ENCODE results near the gene ADCK2.

DNA sequence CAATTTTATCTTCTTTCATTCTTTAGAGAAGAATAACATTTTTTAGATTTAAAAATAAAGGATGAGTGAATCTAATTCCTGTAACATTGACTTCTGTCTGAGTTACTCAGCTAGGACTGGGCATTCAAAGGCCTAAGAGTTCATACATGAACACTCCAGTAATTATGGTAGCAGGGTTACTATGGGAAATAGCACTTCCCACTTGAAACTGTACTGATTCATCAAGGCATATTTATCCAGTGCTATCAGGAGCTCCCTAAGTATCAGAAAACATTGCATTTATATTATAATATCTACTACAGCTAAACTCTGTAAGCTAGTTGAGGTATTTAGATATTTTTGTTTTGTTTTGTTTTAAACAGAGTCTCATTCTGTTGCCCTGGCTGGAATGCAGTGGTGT lies 65.5 kb downstream of the ADCK2 start:
- no peak for TF ChIP-seq SUZ12 (IDR thresholded peaks at IDR 0.05; ENCODE audit: extremely low read depth, insufficient read depth, insufficient read length)
- no peak for TF ChIP-seq YY1 (IDR thresholded peaks at IDR 0.05; ENCODE audit: insufficient read depth, insufficient read length)
- TF ChIP-seq ZNF274 (IDR thresholded peaks at IDR 0.05; ENCODE audit: low read depth, low read length): no peak
